Adipose tissue (tissue), 3 donors: ENCODE results near the gene LIAS. TPM values are rescaled to one million over a fixed set of nuclear protein-coding genes. Genes with fewer than 3 reads are reported as not detected.
A peak's percentile ranks its signal among the peaks of the same experiment; 100 is the strongest.

Source experiments
- H3K27ac ChIP-seq: one replicate; pipeline ENCODE4 v1.5.1; 2013; ENCODE audit warnings: low read depth, low read length
- WGBS, 3 donors: extraction: QIAGEN DNeasy Blood & Tissue Kit; methylation state at CpG; one replicate each; pipeline ENCODE4 v1.1.7; 2013; 5-methylcytosine and 5-hydroxymethylcytosine counted together
- polyA plus RNA-seq, 3 donors: library from polyadenylated mRNA; stranded (reverse); fragments of 200-250 nt; gene quantifications; one replicate each; pipeline ENCODE4 v1.2.3, GENCODE V29; 2013
- donor health status: healthy with polysubstance abuse.
- donor health status: Bipolar disorder and iron deficiency.
- donor health status: healthy.

The LIAS gene
- polyA plus RNA-seq, 3 donors = 13.8 to 20.4 (median 14.1) TPM

DNA sequence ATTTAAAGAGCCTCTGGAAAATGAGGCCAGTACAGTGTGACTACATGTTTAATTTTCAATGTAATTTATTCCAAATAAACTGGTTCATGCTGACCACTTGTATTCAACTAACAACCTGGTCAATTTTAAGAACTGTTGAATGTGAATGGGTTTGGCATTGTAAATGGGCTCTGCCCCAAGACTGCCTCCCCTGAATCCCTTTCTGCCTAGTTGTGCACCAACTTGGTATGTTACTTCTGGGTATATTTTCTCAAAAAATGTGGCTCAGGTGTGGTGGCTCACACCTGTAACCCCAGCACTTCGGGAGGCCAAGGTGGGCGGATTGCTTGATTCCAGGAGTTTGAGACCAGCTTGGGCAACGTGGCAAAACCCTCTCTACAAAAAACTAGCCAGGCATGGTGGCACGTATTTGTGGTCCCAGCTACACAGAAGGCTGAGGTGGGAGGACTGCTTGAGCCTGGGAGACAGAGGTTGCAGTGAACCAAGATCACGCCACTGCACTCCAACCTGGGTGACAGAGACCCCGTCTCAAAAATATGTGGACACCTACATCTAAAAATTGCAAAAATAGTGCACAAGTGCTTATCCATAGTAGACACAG, 7.3 kb upstream of the LIAS start:
- no peak overlapping the region for H3K27ac ChIP-seq
- whole genome bisulfite sequencing, 3 donors = 88 to 93% (median 91%) methylated on average over 6 of the region's 6 CpGs

DNA sequence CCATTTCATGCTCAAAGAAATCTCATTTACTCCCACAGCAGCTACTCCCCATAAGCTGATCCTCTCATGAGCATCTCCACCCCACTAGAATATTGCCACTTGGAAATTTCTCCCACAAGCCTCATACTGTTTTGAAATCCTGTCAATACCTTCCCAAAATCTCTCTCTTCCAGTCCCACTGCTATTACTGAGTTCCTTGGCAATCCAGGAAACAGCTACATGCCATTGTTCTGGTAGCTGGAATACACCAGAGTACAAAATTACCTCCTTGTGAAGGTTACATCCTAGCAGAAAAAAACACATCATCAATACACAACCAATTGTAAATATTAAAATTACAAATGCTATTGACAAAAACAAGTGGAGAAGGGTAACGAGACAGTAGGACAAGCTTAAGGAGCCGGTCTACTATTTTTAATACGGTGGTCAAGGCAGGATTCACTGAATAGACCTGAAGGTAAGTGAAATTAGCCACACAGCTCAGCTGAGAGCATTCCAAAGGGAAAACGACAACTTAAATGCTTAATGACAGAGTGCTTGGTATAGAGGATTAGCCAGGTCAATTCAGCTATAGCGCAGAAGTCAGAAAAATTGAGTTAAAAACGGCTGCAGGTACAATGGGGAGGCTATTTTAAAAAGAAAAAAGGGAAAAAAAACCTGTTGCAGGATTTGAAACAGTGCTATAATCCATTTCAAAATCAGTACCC, 6.5 kb upstream of the LIAS start:
- WGBS, 3 donors = 89 to 91% (median 91%) methylated on average over 6 of the region's 6 CpGs
- no peak overlapping the region for H3K27ac ChIP-seq

DNA sequence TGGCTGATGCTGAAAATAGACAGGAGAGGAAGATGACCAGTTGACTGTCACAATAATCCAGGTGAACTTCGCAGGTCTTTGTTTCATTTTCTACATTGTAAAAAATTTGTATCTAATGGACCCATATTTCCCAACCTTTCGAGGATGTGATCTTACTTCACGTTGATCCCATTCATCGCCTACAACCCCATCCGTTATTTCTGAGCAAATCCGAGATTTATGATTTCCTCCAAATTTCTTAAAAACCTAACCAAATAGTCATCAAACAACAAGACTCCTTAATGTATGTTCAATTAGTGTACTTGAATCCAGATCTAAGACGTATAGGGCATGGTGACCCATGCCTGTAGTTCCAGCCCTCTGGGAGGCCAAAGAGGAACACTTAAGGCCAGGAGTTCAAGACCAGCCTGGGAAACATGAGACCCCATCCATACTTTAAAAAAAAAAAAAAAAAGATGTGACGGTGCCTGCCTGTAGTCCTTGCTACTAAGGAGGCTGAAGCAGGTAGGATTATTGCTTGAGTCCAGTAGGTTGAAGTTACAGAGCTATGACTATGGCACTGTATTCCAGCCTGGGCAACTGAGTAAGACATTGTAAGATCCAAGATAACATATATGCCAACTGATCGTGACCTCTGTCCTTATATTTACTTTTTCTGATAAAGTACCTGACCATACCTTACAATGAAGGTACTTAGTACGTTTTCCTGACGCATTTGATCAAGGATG, 5.8 kb upstream of the LIAS start:
- H3K27ac ChIP-seq = no peak overlapping the region
- WGBS, 3 donors = 75 to 84% (median 83%) methylated on average over 11 of the region's 11 CpGs

DNA sequence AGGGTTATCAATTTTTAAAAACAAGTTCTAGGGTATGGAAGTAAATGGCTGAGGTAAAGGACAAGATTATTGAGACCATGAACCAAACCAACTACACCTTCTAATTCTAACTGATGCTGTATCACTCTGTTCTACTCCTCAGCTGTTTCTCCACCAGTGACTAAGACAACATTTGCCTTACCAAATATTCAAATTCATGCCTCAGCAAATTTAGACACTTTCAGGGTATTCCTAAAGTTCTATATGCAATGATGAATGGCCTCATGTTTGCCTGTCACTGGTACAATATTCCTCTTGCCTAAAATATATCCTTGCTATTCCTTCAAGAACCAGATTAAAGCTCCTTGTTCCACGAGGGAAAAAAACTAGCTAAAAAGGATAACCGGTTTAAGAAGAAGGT, 5.1 kb upstream of the LIAS start:
- 72 to 82% (median 74%) methylated on average over 2 of the region's 2 CpGs for WGBS, 3 donors

DNA sequence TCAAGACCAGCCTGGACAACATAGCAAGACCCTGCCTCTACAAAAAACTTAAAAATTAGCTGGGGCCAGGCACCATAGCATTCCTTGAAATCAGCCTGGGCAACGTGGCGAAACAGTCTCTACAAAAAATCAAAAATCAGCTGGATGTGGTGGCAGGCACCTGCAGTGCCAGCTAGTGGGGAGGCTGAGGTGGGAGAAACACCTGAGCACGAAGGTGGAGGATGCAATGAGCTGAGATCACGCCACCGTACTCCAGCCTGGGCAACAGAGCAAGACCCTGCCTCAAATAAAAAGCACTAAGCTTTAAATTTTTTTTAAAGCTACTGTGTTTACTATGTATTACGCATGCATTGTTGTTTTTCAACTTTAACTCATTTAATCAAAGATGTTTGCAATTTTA, 3.4 kb upstream of the LIAS start:
- H3K27ac ChIP-seq = no peak overlapping the region
- WGBS, 3 donors = 90 to 92% (median 92%) methylated on average over 6 of the region's 6 CpGs

More for the DNA sequence above, 5.1 kb upstream of the LIAS start:
- H3K27ac ChIP-seq = no peak overlapping the region

DNA sequence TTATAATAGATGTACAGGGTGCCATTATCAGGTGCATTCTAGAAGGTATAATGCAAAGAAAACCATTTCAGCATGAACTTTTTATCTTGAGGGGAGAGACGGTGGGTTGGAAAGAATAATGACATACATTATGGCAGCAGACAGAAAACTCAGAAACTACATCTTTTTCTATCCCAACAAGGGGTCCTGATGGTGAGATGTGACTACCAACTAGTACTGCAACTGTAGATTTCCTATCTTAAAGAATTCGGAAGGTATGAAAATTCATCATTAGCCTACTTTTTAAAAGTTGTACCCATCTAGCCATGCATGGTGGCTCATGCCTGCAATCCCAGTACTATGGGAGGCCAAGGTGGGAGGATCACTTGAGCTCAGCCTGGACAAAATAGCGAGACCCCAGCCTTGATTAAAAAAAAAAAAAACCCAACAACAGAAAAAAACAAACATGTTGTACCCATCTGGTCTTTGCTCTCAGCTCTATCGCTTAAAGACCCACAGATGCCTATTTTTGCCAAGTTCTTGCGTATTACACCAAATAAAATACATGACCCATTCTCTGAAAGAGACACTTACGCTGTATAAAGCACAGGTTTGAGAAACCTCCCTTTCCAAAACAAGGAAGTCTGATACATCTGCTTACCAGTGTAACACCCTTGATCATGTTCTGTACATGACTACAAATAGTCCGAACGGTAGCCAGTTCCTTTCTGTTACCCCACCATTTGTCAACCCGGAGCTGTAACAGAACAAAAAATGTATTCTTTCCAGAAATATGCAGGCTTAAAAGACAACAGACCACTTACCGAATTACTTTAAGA, 1.7 kb upstream of the LIAS start:
- 45 to 69% (median 66%) methylated on average over 10 of the region's 10 CpGs for WGBS, 3 donors
- H3K27ac ChIP-seq = no peak overlapping the region

DNA sequence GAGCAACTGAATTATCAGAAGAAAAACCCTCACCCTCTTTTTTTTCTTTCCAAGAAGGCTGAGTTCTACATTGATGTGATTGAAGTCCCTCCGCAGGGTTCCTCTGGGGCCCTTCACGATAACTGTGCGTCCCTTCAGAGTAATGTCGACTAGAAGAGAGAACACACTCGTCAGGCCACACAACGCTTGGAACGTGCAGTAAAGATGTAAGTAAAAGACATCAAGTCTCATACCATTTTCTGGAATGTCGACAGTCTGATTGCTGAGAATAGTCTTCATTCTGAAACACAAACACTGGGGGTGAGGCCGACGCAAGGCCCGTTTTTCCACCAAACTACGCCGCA, 723 bp upstream of the LIAS start:
- 0 to 1% (median 1%) methylated on average over 13 of the region's 13 CpGs for WGBS, 3 donors
- H3K27ac ChIP-seq = peak overlapping the region; percentile 87

DNA sequence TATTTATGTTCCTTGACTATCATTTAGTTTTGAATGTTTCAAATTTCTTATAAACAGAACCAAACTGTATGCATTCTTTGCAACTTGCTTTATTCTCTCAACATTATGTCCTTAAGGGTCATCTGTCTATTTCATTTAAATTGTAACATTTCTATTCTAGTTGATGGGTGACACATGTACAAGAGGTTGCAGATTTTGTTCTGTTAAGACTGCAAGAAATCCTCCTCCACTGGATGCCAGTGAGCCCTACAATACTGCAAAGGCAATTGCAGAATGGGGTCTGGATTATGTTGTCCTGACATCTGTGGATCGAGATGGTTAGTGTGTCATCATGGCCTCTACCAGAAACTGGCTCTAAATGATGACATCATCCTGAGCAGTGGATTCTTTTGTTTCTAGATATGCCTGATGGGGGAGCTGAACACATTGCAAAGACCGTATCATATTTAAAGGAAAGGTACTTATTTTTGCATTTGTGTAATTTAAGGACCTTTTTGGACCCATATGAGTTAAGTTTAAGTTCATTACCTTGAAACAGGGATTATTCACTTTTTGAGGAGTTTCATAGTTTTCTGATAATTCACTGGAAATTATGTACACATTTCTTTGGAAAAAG, 6.1 kb downstream of the LIAS start:
- WGBS, 3 donors = 35 to 48% (median 38%) methylated on average over 2 of the region's 2 CpGs
- H3K27ac ChIP-seq = no peak overlapping the region

DNA sequence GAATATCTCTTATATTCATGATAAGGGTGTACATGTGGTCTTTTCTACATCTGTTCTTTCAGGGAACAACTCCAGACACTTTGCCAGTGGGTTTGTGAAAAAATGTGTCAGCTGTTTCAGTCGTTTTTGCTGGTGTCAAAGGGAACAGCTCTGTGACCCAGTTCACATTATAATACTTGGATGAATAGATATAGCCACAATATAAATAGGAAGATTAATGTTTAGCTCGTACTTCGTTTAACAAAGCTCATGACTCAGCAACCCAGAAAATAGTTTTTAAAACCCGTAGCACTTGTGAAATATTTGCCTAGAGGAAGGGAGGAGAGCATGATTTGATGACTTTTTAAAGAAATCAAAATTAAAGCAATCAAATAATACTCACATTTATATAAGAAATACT, 7.9 kb downstream of the LIAS start:
- no peak overlapping the region for H3K27ac ChIP-seq
- 28 to 67% (median 51%) methylated on average over 4 of the region's 4 CpGs for WGBS, 3 donors

DNA sequence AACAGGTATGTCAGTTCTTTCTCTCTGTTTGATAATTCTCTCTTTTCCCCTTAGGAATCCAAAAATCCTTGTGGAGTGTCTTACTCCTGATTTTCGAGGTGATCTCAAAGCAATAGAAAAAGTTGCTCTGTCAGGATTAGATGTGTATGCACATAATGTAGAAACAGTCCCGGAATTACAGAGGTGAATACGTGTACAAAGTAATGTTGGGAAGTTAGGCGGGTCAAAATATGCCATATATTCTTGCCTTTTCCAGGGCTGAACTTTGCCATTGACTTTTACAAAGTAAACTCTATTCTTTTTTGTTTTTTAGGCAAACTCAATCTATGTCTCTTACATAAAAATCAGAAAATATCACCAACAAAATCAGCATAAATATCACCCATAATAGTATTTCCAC, 8.6 kb downstream of the LIAS start:
- 84 to 94% (median 91%) methylated on average over 4 of the region's 4 CpGs for WGBS, 3 donors
- H3K27ac ChIP-seq = no peak overlapping the region

DNA sequence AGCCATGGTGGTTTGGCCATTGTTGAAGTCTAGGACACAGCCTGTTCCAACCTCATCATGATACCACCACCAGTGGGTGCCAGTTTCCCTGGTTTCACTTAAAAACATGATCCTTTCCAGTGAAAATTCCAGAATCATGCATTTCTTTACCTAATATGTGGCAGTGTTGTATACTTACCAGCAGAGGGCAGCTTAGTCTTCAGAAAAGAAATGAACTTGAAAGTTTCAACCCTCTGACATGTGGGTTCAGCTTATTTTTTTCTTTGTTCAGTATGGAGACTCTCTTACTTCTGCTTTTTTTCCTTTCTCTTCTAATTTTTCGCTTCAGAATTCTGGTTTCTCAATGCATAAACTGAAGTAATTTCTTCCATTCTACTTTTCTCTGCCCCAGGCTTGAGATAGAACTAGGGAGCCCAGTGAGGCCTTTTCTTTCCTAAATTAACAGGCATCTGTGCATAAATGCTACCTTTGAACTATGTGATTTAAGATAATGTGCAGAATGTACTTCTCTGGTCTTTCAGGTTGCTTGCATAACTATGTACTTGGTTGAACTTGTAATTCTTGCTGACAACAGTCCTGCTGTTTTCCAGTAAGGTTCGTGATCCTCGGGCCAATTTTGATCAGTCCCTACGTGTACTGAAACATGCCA, 10.7 kb downstream of the LIAS start:
- H3K27ac ChIP-seq = no peak overlapping the region
- WGBS, 3 donors = 52 to 59% (median 52%) methylated on average over 4 of the region's 4 CpGs

DNA sequence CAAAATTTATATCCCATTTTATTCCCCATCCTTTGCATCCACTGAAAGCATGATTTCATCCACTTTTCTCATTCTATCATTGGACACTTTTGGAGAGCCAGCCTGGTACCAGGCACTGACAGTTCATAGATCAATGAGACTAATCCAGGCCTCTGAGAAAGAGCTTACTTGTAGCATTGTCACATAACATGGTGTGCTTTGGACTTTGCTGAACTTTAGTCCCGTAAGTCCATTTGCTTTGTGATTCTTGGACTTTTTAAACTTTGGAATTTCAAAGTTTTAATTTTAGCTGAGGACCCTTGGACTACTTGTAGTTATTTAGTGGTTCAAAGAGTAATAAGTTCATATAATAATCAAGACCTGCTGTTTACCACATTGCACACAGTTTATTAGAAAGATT, 11.5 kb downstream of the LIAS start:
- WGBS, 3 donors = 88 to 95% (median 88%) methylated on average over 1 of the region's 1 CpG

DNA sequence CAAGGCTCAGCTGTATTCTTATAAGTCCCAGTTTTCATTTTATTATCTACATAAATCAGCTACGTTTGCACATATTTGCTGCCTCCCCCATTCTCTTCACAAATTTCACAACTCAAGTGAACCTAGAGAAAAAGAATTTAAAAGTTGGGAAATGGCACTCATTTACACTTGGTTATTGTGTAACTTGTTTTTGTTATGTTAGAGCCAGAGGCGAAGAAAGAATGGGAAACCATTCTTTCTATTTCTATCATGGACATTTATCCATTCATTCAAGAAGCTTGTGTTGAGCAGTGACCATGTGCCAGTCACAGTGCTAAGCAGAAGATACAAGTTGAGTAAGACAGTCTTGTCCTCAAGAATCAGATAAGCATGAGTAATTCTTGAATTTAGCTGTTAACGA, 13.5 kb downstream of the LIAS start:
- 67 to 87% (median 73%) methylated on average over 3 of the region's 3 CpGs for WGBS, 3 donors
- no peak overlapping the region for H3K27ac ChIP-seq

More for the DNA sequence above, 11.5 kb downstream of the LIAS start:
- no peak overlapping the region for H3K27ac ChIP-seq

DNA sequence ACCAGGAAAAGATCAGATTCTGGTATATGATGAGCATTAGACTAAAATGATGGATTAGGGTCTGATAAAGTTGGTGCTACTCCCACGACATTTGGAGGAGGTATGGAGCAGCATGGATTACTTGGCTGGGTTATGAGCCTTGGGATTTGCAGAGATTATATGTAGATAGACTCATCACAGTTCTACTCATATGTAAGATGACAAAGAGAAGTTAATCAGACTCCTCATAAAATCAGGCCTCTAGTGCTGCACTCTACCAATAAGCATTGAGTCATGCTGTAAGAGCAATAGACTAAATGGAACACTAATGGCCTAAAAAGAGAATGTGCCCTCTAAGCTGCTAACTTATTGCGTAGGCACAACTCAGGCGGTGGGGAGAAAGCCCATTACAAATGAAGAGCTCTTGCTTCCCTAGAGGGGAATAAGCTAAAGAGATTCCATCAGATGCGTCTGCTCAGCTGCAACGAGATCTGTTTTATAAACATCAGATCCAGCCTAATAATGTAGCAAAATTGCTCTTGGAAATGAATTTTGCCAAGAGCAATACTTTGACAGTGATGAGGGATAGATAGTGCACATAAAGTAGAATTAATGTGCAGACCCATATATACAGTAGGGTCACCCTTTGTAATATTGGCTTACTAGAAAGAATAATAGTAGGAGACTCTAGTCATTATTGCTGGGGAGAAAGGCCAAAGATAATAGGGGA, 17.5 kb downstream of the LIAS start:
- 73 to 86% (median 79%) methylated on average over 5 of the region's 5 CpGs for WGBS, 3 donors
- no peak overlapping the region for H3K27ac ChIP-seq

DNA sequence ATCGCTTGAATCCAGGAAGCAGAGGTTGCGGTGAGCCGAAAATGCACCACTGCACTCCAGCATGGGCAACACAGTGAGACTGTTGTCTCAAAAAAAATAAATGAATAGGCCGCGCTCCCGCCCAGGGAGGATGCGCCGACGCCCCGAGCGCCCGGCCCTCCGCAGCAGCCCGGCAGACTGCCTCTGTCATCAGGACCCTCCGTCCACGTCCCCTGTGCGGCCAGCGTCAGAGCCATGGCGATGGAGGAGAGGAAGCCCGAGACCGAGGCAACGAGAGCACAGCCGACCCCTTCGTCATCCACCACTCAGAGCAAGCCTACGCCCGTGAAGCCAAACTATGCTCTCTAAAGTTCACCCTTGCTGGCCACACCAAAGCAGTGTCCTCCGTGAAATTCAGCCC, 21.4 kb downstream of the LIAS start:
- no peak overlapping the region for H3K27ac ChIP-seq
- 95 to 96% (median 95%) methylated on average over 27 of the region's 27 CpGs for WGBS, 3 donors

DNA sequence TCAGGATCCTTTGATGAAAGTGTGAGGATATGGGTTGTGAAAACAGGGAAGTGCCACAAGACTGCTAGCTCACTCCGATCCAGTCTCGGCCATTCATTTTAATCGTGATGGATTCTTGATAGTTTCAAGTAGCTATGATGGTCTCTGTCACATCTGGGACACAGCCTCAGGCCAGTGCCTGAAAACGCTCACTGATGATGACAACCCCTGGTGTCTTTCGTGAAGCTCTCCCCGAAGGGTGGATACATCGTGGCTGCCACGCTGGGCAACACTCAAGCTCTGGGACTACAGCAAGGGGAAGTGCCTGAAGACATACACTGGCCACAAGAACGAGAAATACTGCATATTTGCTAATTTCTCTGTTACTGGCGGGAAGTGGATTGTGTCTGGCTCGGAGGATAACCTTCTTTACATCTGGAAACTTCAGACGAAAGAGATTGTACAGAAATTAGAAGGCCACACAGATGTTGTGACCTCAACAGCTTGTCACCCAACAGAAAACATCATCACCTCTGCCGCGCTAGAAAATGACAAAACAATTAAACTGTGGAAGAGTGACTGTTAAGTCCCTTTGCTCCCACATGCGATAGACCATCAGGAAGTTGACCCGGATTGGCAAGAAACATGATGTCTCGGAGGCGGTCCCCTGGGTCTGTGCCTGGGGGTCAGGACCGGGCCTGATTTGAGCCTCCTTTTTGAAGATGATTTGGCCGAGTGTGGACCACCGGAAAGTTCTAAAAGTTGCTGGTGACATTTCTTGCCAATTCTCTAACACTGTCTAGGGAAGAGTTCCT, 22.2 kb downstream of the LIAS start:
- 60 to 83% (median 65%) methylated on average over 21 of the region's 21 CpGs for WGBS, 3 donors
- H3K27ac ChIP-seq = no peak overlapping the region
